ENCODE data around the gene ARHGAP45.
"Not testable (repeated sequence)": the region's sequence is repeated elsewhere in the genome, so short reads cannot be mapped to it uniquely, and the experiment has no call there.

Gene ARHGAP45

GRCh38 chr19:1116726-1117581 is 50.0 kb downstream of the ARHGAP45 start:
- DNase-seq, result no peak

- no peak for DNase-seq
These were observed 50.7 kb downstream of the ARHGAP45 start for GRCh38 chr19:1117654-1118053.

GRCh38 chr19:1118999-1119398 is 52.0 kb downstream of the ARHGAP45 start:
- DNase-seq, result no peak

- no peak for DNase-seq
These were observed 52.7 kb downstream of the ARHGAP45 start for GRCh38 chr19:1119475-1120217.

- no peak for DNase-seq
These were observed 54.4 kb downstream of the ARHGAP45 start for GRCh38 chr19:1121395-1121794.

GRCh38 chr19:1122021-1122971 is 55.3 kb downstream of the ARHGAP45 start:
- no peak for DNase-seq

GRCh38 chr19:1122972-1123363 is 56.0 kb downstream of the ARHGAP45 start:
- no peak for DNase-seq

- no peak for DNase-seq
These were observed 56.4 kb downstream of the ARHGAP45 start for GRCh38 chr19:1123381-1123780.

GRCh38 chr19:1123885-1124677 is 57.1 kb downstream of the ARHGAP45 start:
- DNase-seq, result no peak

- DNase-seq, result no peak
These were observed 58.9 kb downstream of the ARHGAP45 start for GRCh38 chr19:1125601-1126467.

GRCh38 chr19:1126984-1127760 is 60.2 kb downstream of the ARHGAP45 start:
- DNase-seq, result no peak

GRCh38 chr19:1128106-1128505 is 61.1 kb downstream of the ARHGAP45 start:
- DNase-seq, result no peak

GRCh38 chr19:1129084-1129483 is 62.1 kb downstream of the ARHGAP45 start:
- not testable (repeated sequence) for DNase-seq

- no peak for DNase-seq
These were observed 62.6 kb downstream of the ARHGAP45 start for GRCh38 chr19:1129535-1129934.

GRCh38 chr19:1130771-1131717 is 64.1 kb downstream of the ARHGAP45 start:
- DNase-seq, result no peak

- DNase-seq, result peak; percentile 46
These were observed 65.0 kb downstream of the ARHGAP45 start for GRCh38 chr19:1131718-1132551.

GRCh38 chr19:1132552-1133383 is 65.8 kb downstream of the ARHGAP45 start:
- DNase-seq, result no peak
